KG1 (cell line): ENCODE measurements around the gene DMXL1.

Experiments
- DNase-seq: peaks from one replicate; lab custom pipeline; 2025; lab: John Stamatoyannopoulos, UW

The DMXL1 gene

GRCh38 chr5:119289438-119290044 is 218.7 kb downstream of the DMXL1 start:
- no peak for DNase-seq

- no peak for DNase-seq
These were observed 219.3 kb downstream of the DMXL1 start for GRCh38 chr5:119290161-119290569.

GRCh38 chr5:119290607-119291006 is 219.7 kb downstream of the DMXL1 start:
- DNase-seq = no peak

DNA sequence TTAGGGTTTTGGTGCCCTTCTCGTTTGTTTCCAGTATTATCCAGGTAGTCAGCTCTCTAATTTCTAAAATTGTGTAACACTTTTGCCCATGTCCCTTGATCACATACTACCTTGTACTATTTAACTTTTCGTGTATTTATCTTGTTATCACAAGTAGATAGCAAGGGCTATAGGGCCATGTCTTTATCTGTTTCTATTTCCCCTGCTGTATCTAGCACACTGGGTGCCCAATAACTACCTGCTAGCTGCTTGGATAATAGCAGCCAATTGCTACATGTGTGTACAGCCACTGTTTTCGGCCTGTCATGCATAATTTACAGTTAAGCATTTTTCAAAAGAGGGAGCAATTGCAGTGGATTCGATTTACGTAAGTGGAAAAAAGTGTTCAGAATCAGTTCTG is 220.2 kb downstream of the DMXL1 start:
- no peak for DNase-seq

- DNase-seq = no peak
These were observed 221.0 kb downstream of the DMXL1 start for GRCh38 chr5:119291877-119292276.

DNA sequence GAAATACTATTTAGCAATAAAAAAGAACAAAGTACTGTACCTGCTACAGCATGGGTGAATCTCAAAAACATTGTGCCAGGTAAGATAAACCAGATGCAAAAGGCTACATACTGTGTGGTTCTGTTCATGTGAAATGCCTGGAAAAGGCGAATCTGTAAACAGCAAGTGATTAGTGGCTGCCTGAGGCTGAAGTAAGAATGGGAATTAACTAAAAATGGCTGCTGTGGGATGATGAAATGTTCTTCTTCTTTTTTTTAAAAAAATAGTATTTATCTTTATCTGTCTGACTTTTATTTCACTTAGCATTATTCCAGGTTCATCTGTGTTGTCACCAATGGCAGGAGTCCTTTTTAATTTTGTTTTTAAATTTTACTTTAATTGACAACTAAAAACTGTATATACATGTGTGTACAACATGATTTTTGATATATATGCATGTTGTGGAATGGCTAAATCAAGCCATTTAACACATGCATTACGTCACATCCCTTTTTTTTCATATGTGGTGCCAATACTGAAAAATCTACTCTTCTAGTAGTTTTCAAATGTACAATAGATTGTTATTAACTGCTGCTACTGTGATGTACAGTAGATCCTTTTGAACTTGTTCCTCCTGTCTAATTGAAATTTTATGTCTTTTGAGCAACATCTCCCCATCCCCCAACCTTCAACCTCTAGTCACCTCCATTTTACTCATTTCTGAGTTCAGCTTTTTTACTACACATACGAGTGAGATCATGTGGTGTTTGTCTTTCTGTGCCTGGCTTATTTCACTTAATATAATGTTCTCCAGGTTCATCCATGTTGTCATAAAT is 222.0 kb downstream of the DMXL1 start:
- no peak for DNase-seq

GRCh38 chr5:119293516-119293829 is 222.6 kb downstream of the DMXL1 start:
- no peak for DNase-seq
